ENCODE measurements around the gene PPFIBP2.

The PPFIBP2 gene

DNA sequence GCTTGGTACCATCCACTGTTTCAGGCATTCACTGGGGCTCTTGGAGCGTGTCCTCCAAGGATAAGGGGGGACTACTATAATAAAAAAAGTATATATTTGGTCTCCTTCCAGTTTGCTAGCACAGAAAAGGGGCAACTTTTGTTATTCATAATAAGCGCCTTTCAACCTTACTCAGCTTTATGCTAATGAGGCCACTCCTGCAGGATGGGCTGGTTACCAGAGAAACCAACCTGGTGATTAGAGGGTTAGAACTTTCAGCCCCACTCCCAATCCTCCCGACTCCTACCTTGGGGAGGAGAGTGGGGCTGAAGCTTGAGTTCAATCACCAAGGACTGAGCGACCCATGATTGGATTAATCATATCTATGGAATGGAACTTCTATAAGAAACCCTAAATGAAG lies 31.8 kb downstream of the PPFIBP2 start:
- no peaks in the 10 kb centered on the region for H3K9me3 ChIP-seq (ENCODE audit: control insufficient read depth, low read length)
- H3K27me3 ChIP-seq (replicated peaks; ENCODE audit: control insufficient read depth, insufficient read depth, low read length, poor library complexity, severe bottlenecking): no peaks in the 10 kb centered on the region
- H3K4me1 ChIP-seq (ENCODE audit: control insufficient read depth, insufficient read depth, low read length, poor library complexity, severe bottlenecking): no peaks in the 10 kb centered on the region
- no peak overlapping the region for H3K27ac ChIP-seq (ENCODE audit: insufficient read depth, low read length, poor library complexity, severe bottlenecking)
- H3K36me3 ChIP-seq (ENCODE audit: control insufficient read depth, insufficient read depth, low read length): no peaks in the 10 kb centered on the region
- no peak overlapping the region for H3K4me3 ChIP-seq (ENCODE audit: insufficient read depth, low read depth, low read length, poor library complexity, severe bottlenecking)
- DNase-seq: no peak

DNA sequence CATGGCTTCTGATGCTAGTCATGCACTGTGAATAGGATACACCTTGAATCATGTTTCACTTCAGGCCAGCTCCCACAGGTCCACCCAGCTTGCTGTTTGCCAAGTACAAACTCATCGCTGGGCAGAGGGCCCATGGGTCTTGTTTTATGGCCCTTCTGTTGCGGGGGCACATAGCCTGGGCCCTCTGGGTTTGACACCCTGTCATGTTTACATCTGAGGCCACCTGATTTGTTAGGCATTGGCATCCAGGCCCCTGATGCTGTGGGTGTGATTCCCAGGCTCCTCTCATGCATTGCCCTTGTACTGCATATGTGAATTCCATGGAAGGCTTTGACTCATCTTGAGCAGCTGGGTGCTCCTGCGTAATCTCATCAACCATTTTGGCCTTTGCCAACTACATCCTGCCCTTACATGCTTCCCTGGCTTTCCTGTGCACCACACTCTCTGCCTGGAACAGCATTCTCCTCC lies 32.6 kb downstream of the PPFIBP2 start:
- Histone ChIP-seq H3K9me3 (ENCODE audit: control insufficient read depth, low read length) (no peaks in the 10 kb centered on the region), H3K27ac (ENCODE audit: insufficient read depth, low read length, poor library complexity, severe bottlenecking) (no peak overlapping the region), H3K27me3 (replicated peaks; ENCODE audit: control insufficient read depth, insufficient read depth, low read length, poor library complexity, severe bottlenecking) (no peaks in the 10 kb centered on the region), H3K36me3 (ENCODE audit: control insufficient read depth, insufficient read depth, low read length) (no peaks in the 10 kb centered on the region), H3K4me3 (ENCODE audit: insufficient read depth, low read depth, low read length, poor library complexity, severe bottlenecking) (no peak overlapping the region), H3K4me1 (ENCODE audit: control insufficient read depth, insufficient read depth, low read length, poor library complexity, severe bottlenecking) (no peaks in the 10 kb centered on the region)
- no peak for DNase-seq

DNA sequence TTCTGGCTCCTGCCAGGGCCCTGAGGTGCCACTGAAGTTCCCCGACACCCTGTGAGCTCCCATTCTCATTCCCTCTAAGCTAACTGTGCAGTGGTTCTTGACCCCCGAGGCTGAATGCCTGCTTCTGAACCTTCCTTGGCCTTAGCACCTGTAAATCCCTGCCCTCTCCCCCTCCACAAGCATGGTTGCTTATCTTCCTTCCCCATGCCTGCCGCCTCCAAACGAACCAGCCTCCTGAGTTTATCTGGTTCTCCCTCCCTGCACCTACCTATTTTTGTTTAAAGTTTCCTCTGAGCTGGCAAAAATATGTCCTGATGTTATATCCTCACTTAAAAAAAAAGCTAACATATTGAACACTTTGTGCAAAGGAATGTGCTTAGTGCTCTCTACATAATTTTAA lies 33.9 kb downstream of the PPFIBP2 start:
- H3K9me3 ChIP-seq (ENCODE audit: control insufficient read depth, low read length): no peaks in the 10 kb centered on the region
- H3K36me3 ChIP-seq (ENCODE audit: control insufficient read depth, insufficient read depth, low read length): no peaks in the 10 kb centered on the region
- DNase-seq: no peak
- H3K27me3 ChIP-seq (replicated peaks; ENCODE audit: control insufficient read depth, insufficient read depth, low read length, poor library complexity, severe bottlenecking): no peaks in the 10 kb centered on the region
- no peak overlapping the region for H3K4me3 ChIP-seq (ENCODE audit: insufficient read depth, low read depth, low read length, poor library complexity, severe bottlenecking)
- H3K4me1 ChIP-seq (ENCODE audit: control insufficient read depth, insufficient read depth, low read length, poor library complexity, severe bottlenecking): no peaks in the 10 kb centered on the region
- H3K27ac ChIP-seq (ENCODE audit: insufficient read depth, low read length, poor library complexity, severe bottlenecking): no peak overlapping the region

DNA sequence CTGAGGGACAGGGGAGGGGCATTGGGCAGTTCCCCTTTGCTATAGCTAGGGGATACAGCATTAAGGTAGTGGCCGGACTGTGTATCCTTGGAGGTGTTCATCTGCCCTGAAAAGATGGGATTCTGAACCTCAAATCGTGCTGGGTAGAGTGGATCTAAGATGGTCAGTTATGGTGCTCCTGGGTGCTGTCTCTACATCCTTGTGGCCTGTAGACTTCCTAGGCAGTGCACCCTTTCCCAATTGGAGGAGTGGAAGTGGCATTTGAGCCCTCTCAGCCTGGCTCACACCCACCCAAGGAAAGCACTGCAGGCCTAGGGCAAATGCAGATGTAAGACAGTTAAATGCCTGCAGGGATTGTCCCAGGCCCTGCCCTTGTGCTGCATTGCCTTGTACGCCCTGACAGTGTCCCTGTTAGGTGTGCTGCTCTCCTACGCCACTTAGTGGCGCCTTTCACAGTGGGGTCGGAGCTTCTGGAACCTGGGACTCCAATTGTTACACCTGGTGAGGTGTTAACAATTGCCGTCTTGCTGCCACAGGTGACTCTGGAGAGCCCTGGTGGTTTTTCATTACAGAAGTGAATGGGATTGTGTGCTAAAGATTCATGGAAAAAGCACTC lies 35.0 kb downstream of the PPFIBP2 start:
- Histone ChIP-seq H3K36me3 (ENCODE audit: control insufficient read depth, insufficient read depth, low read length) (no peaks in the 10 kb centered on the region), H3K4me3 (ENCODE audit: insufficient read depth, low read depth, low read length, poor library complexity, severe bottlenecking) (no peak overlapping the region), H3K27ac (ENCODE audit: insufficient read depth, low read length, poor library complexity, severe bottlenecking) (no peak overlapping the region), H3K27me3 (replicated peaks; ENCODE audit: control insufficient read depth, insufficient read depth, low read length, poor library complexity, severe bottlenecking) (no peaks in the 10 kb centered on the region), H3K9me3 (ENCODE audit: control insufficient read depth, low read length) (no peaks in the 10 kb centered on the region), H3K4me1 (ENCODE audit: control insufficient read depth, insufficient read depth, low read length, poor library complexity, severe bottlenecking) (no peaks in the 10 kb centered on the region)
- no peak for DNase-seq

DNA sequence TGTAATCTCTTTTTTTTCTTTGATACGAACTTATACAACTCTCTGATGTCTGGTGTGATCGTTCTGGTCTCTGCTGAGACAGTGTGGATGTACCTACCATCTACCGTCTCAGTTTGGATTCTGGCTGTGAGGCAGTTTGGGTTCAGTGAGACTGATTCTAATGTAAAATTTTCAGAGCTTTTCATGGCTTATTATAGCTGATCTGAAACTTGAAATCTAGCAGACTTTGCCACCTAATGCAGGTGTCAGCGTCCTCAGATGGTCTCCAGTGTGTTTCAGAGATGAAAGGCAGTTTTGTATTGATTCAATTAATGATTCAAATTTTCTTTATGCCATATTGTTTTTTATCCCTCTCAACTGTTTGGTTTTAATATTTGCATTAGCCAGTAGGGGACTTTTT lies 35.9 kb downstream of the PPFIBP2 start:
- Histone ChIP-seq H3K36me3 (ENCODE audit: control insufficient read depth, insufficient read depth, low read length) (no peaks in the 10 kb centered on the region), H3K27ac (ENCODE audit: insufficient read depth, low read length, poor library complexity, severe bottlenecking) (no peak overlapping the region), H3K27me3 (replicated peaks; ENCODE audit: control insufficient read depth, insufficient read depth, low read length, poor library complexity, severe bottlenecking) (no peaks in the 10 kb centered on the region), H3K4me3 (ENCODE audit: insufficient read depth, low read depth, low read length, poor library complexity, severe bottlenecking) (no peak overlapping the region), H3K4me1 (ENCODE audit: control insufficient read depth, insufficient read depth, low read length, poor library complexity, severe bottlenecking) (no peaks in the 10 kb centered on the region), H3K9me3 (ENCODE audit: control insufficient read depth, low read length) (no peaks in the 10 kb centered on the region)
- DNase-seq: no peak

DNA sequence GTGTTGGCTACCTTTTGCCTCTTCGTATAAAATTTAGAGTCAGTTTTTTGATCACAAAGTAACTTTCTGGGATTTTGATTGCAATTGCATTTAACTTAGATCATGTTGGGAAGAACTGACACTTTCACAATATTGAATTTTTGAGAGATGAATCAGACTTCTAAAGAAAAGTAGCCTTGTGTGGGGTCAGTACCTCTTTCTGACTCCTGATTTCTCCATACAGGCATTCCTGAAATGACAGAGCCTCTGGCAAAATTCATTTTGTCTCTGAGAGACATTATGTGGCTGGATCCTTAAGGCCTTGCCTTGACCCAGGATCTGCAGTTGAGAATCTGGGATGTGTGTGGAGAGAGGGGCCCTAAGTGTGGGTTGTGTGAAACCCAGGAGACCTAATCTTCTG lies 37.8 kb downstream of the PPFIBP2 start:
- H3K9me3 ChIP-seq (ENCODE audit: control insufficient read depth, low read length): no peaks in the 10 kb centered on the region
- no peaks in the 10 kb centered on the region for H3K4me1 ChIP-seq (ENCODE audit: control insufficient read depth, insufficient read depth, low read length, poor library complexity, severe bottlenecking)
- DNase-seq: no peak
- H3K27ac ChIP-seq (ENCODE audit: insufficient read depth, low read length, poor library complexity, severe bottlenecking): no peak overlapping the region
- no peak overlapping the region for H3K4me3 ChIP-seq (ENCODE audit: insufficient read depth, low read depth, low read length, poor library complexity, severe bottlenecking)
- H3K36me3 ChIP-seq (ENCODE audit: control insufficient read depth, insufficient read depth, low read length): no peaks in the 10 kb centered on the region
- no peaks in the 10 kb centered on the region for H3K27me3 ChIP-seq (replicated peaks; ENCODE audit: control insufficient read depth, insufficient read depth, low read length, poor library complexity, severe bottlenecking)

DNA sequence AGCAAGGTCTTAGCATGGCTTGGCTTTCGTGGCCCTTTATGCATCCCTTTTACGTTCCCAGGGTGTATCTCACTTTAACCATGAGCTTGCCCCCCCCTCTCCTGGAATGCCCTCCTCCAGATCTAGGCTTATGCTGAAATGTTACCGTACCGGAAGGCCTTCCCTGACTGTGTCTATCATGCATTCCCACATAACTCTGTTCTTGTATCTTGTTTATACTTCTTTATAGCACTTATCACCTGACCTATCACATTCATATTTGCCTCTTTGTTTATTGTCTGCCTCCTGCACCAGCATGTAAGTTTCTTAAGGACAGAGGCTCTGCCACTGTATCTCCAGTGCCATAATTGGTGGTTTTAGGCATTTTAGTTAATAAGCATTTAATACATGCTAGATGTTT lies 38.9 kb downstream of the PPFIBP2 start:
- H3K4me3 ChIP-seq (ENCODE audit: insufficient read depth, low read depth, low read length, poor library complexity, severe bottlenecking): no peak overlapping the region

DNA sequence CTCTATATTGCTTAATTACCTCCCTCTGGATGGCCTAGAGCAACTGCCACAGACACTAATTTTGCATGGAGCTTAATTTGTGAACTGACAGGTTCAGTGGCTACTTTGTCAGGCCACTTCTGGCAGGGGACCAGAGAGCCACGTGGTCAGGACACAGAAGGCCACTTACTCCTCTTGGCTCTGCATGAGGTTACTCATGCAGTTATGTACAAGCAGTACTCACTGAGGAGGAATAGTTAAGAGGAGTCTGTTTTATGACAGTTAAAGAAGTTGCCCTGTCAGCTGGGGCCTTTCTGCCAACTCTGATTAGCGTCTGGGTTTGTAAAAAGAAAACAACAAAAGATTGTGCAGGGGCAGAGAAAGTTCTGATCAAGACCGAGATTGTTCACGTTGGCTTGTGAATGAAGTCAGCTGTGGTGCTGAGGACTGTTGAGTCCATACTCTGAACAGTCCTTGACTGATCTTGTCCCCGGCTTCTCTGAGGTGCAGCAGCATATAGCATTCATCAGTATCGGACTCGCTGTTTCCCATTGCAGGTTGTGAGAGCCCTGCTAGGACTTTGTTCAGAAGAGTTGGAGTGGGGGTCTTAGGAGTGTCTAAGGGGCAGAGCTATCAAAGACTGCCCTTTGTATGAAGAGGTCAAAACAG lies 41.4 kb downstream of the PPFIBP2 start:
- no peak for DNase-seq
- H3K27me3 ChIP-seq (replicated peaks; ENCODE audit: control insufficient read depth, insufficient read depth, low read length, poor library complexity, severe bottlenecking): no peaks in the 10 kb centered on the region

More for the DNA sequence above, 38.9 kb downstream of the PPFIBP2 start:
- Histone ChIP-seq H3K27me3 (replicated peaks; ENCODE audit: control insufficient read depth, insufficient read depth, low read length, poor library complexity, severe bottlenecking) (no peaks in the 10 kb centered on the region), H3K4me1 (ENCODE audit: control insufficient read depth, insufficient read depth, low read length, poor library complexity, severe bottlenecking) (no peaks in the 10 kb centered on the region), H3K36me3 (ENCODE audit: control insufficient read depth, insufficient read depth, low read length) (no peaks in the 10 kb centered on the region), H3K9me3 (ENCODE audit: control insufficient read depth, low read length) (no peaks in the 10 kb centered on the region), H3K27ac (ENCODE audit: insufficient read depth, low read length, poor library complexity, severe bottlenecking) (no peak overlapping the region)
- DNase-seq: no peak

DNA sequence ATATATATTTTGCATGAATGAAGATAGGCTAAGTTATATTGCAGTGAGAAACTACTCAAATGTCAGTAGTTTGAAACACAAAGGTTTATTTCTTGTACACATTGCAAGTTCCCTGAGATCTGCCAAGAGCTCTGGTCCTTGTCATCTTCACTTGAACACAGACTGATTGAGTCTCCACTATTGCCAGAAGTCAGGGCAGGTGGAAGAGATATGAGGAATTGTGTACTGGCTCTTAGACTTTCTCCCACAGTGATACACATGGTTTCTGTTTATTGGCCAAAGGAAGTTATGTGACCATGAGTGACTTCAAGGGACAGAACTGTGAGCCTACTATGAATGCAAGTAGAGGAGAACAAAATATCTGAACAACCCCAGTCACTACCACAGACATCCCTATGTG lies 44.2 kb downstream of the PPFIBP2 start:
- H3K36me3 ChIP-seq (ENCODE audit: control insufficient read depth, insufficient read depth, low read length): no peaks in the 10 kb centered on the region
- no peak for DNase-seq
- H3K27ac ChIP-seq (ENCODE audit: insufficient read depth, low read length, poor library complexity, severe bottlenecking): no peak overlapping the region
- no peaks in the 10 kb centered on the region for H3K27me3 ChIP-seq (replicated peaks; ENCODE audit: control insufficient read depth, insufficient read depth, low read length, poor library complexity, severe bottlenecking)
- no peaks in the 10 kb centered on the region for H3K4me1 ChIP-seq (ENCODE audit: control insufficient read depth, insufficient read depth, low read length, poor library complexity, severe bottlenecking)
- H3K4me3 ChIP-seq (ENCODE audit: insufficient read depth, low read depth, low read length, poor library complexity, severe bottlenecking): no peak overlapping the region
- no peaks in the 10 kb centered on the region for H3K9me3 ChIP-seq (ENCODE audit: control insufficient read depth, low read length)

More for the DNA sequence above, 41.4 kb downstream of the PPFIBP2 start:
- Histone ChIP-seq H3K4me3 (ENCODE audit: insufficient read depth, low read depth, low read length, poor library complexity, severe bottlenecking) (no peak overlapping the region), H3K9me3 (ENCODE audit: control insufficient read depth, low read length) (no peaks in the 10 kb centered on the region), H3K36me3 (ENCODE audit: control insufficient read depth, insufficient read depth, low read length) (no peaks in the 10 kb centered on the region), H3K27ac (ENCODE audit: insufficient read depth, low read length, poor library complexity, severe bottlenecking) (no peak overlapping the region), H3K4me1 (ENCODE audit: control insufficient read depth, insufficient read depth, low read length, poor library complexity, severe bottlenecking) (no peaks in the 10 kb centered on the region)

DNA sequence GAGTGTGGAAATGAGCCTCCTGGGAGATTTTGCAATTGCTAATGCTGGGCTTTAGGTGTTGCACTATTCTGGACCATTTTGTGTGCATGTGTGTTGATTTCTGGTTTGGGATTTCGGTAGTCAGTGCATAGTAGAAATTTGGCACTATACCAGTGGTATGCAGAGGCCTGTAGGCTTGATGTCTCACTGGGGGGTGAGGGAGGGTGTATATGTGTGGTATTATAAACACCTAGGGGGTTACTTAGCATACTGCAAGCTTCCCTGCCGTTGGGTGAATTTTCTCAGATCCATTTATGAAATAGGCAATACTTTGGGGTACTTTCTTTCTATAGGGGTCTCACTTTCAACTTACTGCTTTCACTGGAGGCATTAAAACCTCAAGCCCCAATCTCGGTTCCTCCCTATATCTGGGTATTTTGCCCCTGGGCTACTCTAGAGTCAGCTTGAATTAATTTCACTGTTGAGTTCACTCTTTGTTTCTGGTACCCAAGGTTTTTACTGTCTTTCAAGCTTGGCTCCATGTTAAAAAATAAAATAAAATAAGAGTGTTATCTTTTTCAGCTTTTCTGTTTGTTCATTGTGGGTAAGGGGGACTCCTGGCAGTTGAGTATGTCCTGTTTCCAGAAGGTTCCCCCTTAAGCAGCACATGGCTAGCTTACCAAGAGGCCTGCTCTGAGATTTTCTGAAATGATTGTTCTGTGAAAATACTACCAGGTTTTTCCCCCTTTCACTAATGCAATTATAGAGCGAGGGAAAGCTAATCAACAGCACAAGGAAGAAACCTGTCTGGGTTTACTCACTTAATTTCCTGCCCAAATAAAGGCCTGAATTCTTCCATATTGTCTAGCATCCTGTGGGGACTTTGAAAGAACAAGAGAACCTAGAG lies 45.8 kb downstream of the PPFIBP2 start:
- Histone ChIP-seq H3K27ac (ENCODE audit: insufficient read depth, low read length, poor library complexity, severe bottlenecking) (no peak overlapping the region), H3K27me3 (replicated peaks; ENCODE audit: control insufficient read depth, insufficient read depth, low read length, poor library complexity, severe bottlenecking) (no peaks in the 10 kb centered on the region), H3K9me3 (ENCODE audit: control insufficient read depth, low read length) (no peaks in the 10 kb centered on the region), H3K4me1 (ENCODE audit: control insufficient read depth, insufficient read depth, low read length, poor library complexity, severe bottlenecking) (no peaks in the 10 kb centered on the region), H3K4me3 (ENCODE audit: insufficient read depth, low read depth, low read length, poor library complexity, severe bottlenecking) (no peak overlapping the region), H3K36me3 (ENCODE audit: control insufficient read depth, insufficient read depth, low read length) (no peaks in the 10 kb centered on the region)
- DNase-seq: no peak

Data from effector memory CD4-positive, alpha-beta T cell (primary cell).